IMR-90 (cell line): Measurements from ENCODE around the gene POU2F1. TPM values are rescaled to one million over a fixed set of nuclear protein-coding genes. Genes with fewer than 3 reads are reported as not detected.
A peak's percentile ranks its signal among the peaks of the same experiment; 100 is the strongest.

Experiments
- ATAC-seq: fragments of 200-7000 bp; cut with Tn5 transposase; 2 replicates; pipeline ENCODE4 v1.9.1; 2020; ENCODE audit warnings: low read depth, mild to moderate bottlenecking, moderate library complexity
- BruUV-seq: library from RNA; stranded (reverse); fragments of 400-500 nt; replicated peaks from 2 replicates; lab custom pipeline; 2021; lab: Mats Ljungman, UMichigan
- CTCF ChIA-PET: fragments of 300-600 bp; formaldehyde crosslinking; extraction: SDS; loops from one replicate; lab custom pipeline; 2021; ENCODE audit warnings: antibody characterized with exemption; lab: Yijun Ruan, JAX
- POLR2A ChIA-PET: fragments of 300-600 bp; sonication (Branson Sonifier 250); formaldehyde crosslinking; loops from one replicate; lab custom pipeline; 2022; ENCODE audit warnings: antibody characterized with exemption; ENCODE audit not compliant: unreplicated experiment; lab: Charles Lee
- DNase-seq: peaks from one replicate; pipeline ENCODE4 v3.0.0; 2013
- H2AFZ ChIP-seq: replicated peaks from 2 replicates; pipeline ENCODE3; 2013; ENCODE audit warnings: low read length, mild to moderate bottlenecking; ENCODE audit not compliant: poor library complexity
- H2AK5ac ChIP-seq: 2 replicates; pipeline ENCODE4 v1.6.1; 2013; ENCODE audit warnings: low read depth, low read length, inconsistent platforms
- H2AK9ac ChIP-seq: replicated peaks from 2 replicates; pipeline ENCODE3; 2013; ENCODE audit warnings: mild to moderate bottlenecking, low read depth, low read length, moderate library complexity; ENCODE audit not compliant: poor library complexity
- H2BK120ac ChIP-seq: 2 replicates; pipeline ENCODE4 v1.6.1; 2013; ENCODE audit warnings: low read depth, low read length, inconsistent platforms
- H2BK15ac ChIP-seq: 3 replicates; pipeline ENCODE4 v1.6.1; 2013; ENCODE audit warnings: low read depth, low read length, inconsistent platforms
- H2BK20ac ChIP-seq: 2 replicates; pipeline ENCODE4 v1.6.1; 2013; ENCODE audit warnings: low read depth, mild to moderate bottlenecking, inconsistent platforms, low read length, moderate library complexity
- H2BK5ac ChIP-seq: 2 replicates; pipeline ENCODE4 v1.6.1; 2013; ENCODE audit warnings: mild to moderate bottlenecking, low read depth, low read length, inconsistent platforms; ENCODE audit not compliant: poor library complexity, severe bottlenecking
- H3K14ac ChIP-seq: replicated peaks from 2 replicates; pipeline ENCODE4 v1.6.1; 2013; ENCODE audit warnings: low read depth, low read length, inconsistent platforms
- H3K18ac ChIP-seq: 2 replicates; pipeline ENCODE4 v1.6.1; 2013; ENCODE audit warnings: low read depth, low read length, control low read depth
- H3K23ac ChIP-seq: 2 replicates; pipeline ENCODE4 v1.6.1; 2013; ENCODE audit warnings: low read depth, low read length, inconsistent platforms
- H3K27ac ChIP-seq: 2 replicates; pipeline ENCODE4 v1.5.1; 2013; ENCODE audit warnings: mild to moderate bottlenecking, control low read depth, low read length; ENCODE audit not compliant: insufficient read depth
- H3K27me3 ChIP-seq: 2 replicates; pipeline ENCODE4 v1.6.1; 2013; ENCODE audit warnings: low read length; ENCODE audit not compliant: control insufficient read depth, insufficient read depth
- H3K36me3 ChIP-seq: 2 replicates; pipeline ENCODE4 v1.6.1; 2013; ENCODE audit warnings: low read length, mixed read lengths; ENCODE audit not compliant: control insufficient read depth, insufficient read depth
- H3K4ac ChIP-seq: 2 replicates; pipeline ENCODE4 v1.6.1; 2013; ENCODE audit warnings: low read depth, low read length, inconsistent platforms
- H3K4me1 ChIP-seq: 2 replicates; pipeline ENCODE4 v1.6.1; 2013; ENCODE audit warnings: low read length, mixed read lengths; ENCODE audit not compliant: control insufficient read depth, insufficient read depth
- H3K4me2 ChIP-seq: 2 replicates; pipeline ENCODE4 v1.6.1; 2013; ENCODE audit warnings: low read depth, mild to moderate bottlenecking, control low read depth, low read length, moderate library complexity
- H3K4me3 ChIP-seq: 2 replicates; pipeline ENCODE4 v1.5.1; 2013; ENCODE audit warnings: low read depth, mild to moderate bottlenecking, control low read depth, low read length, moderate library complexity; ENCODE audit not compliant: insufficient read depth
- H3K56ac ChIP-seq: 2 replicates; pipeline ENCODE4 v1.6.1; 2013; ENCODE audit warnings: low read length, inconsistent platforms; ENCODE audit not compliant: insufficient read depth; ENCODE audit errors: extremely low read depth
- H3K79me1 ChIP-seq, 2 experiments: 2 replicates each; pipeline ENCODE4 v1.6.1; 2013; ENCODE audit warnings: low read length in 2 of 2, inconsistent platforms in 1 of 2, low read depth in 1 of 2
- H3K9ac ChIP-seq: 2 replicates; pipeline ENCODE4 v1.6.1; 2013; ENCODE audit warnings: low read depth, low read length, control low read depth
- H3K9me1 ChIP-seq: 2 replicates; pipeline ENCODE4 v1.6.1; 2013; ENCODE audit warnings: low read length, inconsistent platforms; ENCODE audit not compliant: insufficient read depth
- H3K9me3 ChIP-seq: 2 replicates; pipeline ENCODE4 v1.6.1; 2013; ENCODE audit warnings: low read length; ENCODE audit not compliant: control insufficient read depth, insufficient read depth
- H4K20me1 ChIP-seq: 2 replicates; pipeline ENCODE4 v1.6.1; 2013; ENCODE audit warnings: low read length, inconsistent platforms; ENCODE audit not compliant: insufficient read depth
- H4K5ac ChIP-seq: 2 replicates; pipeline ENCODE4 v1.6.1; 2013; ENCODE audit warnings: mild to moderate bottlenecking, low read depth, low read length, control low read depth
- H4K8ac ChIP-seq, 2 experiments: 2 replicates each; pipeline ENCODE4 v1.6.1; 2013; ENCODE audit warnings: low read depth in 2 of 2, low read length in 2 of 2, control low read depth in 1 of 2, inconsistent platforms in 1 of 2
- H4K91ac ChIP-seq: 2 replicates; pipeline ENCODE4 v1.6.1; 2013; ENCODE audit warnings: low read depth, low read length, inconsistent platforms; ENCODE audit not compliant: insufficient read depth
- FOS ChIP-seq: fragments of 150-350 bp; IDR thresholded peaks from 2 replicates; pipeline ENCODE4 v1.6.1; 2016; ENCODE audit warnings: low read depth, low read length
- MXI1 ChIP-seq: IDR thresholded peaks from 2 replicates; pipeline ENCODE4 v1.6.1; 2012; ENCODE audit warnings: low read depth, mild to moderate bottlenecking, low read length, moderate library complexity, borderline replicate concordance
- WGBS, 2 experiments: methylation state at CpG; one replicate each; pipeline versions ENCODE4 v1.1.5 to v1.1.7; 2013; ENCODE audit warnings: missing lambda C conversion rate in 2 of 2; ENCODE audit not compliant: insufficient read length in 1 of 2; ENCODE audit errors: extremely low coverage in 2 of 2; 5-methylcytosine and 5-hydroxymethylcytosine counted together
- dilution Hi-C: fragments of 300-500 bp; cut with HindIII; formaldehyde crosslinking; loops from one replicate; pipeline ENCODE4 v1.14.3; 2018; ENCODE audit warnings: low sequenced_read_pairs; ENCODE audit not compliant: unreplicated experiment
- in situ Hi-C: fragments of 300-500 bp; cut with MboI; formaldehyde crosslinking; loops from 3 replicates; pipeline ENCODE4 v1.14.3; 2019; ENCODE audit warnings: low sequenced_read_pairs, inconsistent platforms, mixed read lengths
- intact Hi-C: fragments of 100-400 bp; cut with micrococcal nuclease; formaldehyde crosslinking; loops from 2 replicates; pipeline ENCODE4 v1.10.0; 2022
- polyA plus RNA-seq, 3 experiments: library from polyadenylated mRNA; depleted of rRNA; stranded (reverse); fragments of >200 nt; gene quantifications; 2 replicates each; pipeline ENCODE4 v1.2.3, GENCODE V29; 2012; ENCODE audit warnings: low replicate concordance in 1 of 3
- total RNA-seq: library from RNA; depleted of rRNA; stranded (reverse); fragments of >200 nt; gene quantifications from 2 replicates; pipeline ENCODE4 v1.2.3, GENCODE V29; 2012
- TF ChIP-seq, protein P1 (sequence below): conservative IDR thresholded peaks from 2 replicates; pipeline ENCODE4 v1.5.1; 2012; ENCODE audit warnings: mild to moderate bottlenecking, low read depth, low read length, improper control_type of control experiment

POU2F1 gene
- total and polyA plus RNA-seq, 2 of the 4 experiments (the other 2 are of a cell fraction): 1.2 to 3.4 TPM

- DNase-seq (no peak), ATAC-seq (peak; percentile 46; the same call in 1 of the 2 replicates)
- H2AK9ac ChIP-seq: no peak overlapping the region
- H2BK20ac ChIP-seq: no peak overlapping the region
- H3K9me3 ChIP-seq: no peaks in the 10 kb centered on the region
- H3K79me1 ChIP-seq: no peaks in the 10 kb centered on the region
- no peak overlapping the region for H2BK5ac ChIP-seq
- CTCF ChIA-PET: no interaction called here
- H3K18ac ChIP-seq: no peak overlapping the region
- H3K4me3 ChIP-seq: no peak overlapping the region
- H3K4ac ChIP-seq: no peak overlapping the region
- POLR2A ChIA-PET: interaction anchor here (0.7 kb wide), 1 partner anchor 16 kb away, joined by 21 read pairs; no protein-coding TSS in a partner anchor
- intact Hi-C loops (no loop called here), dilution Hi-C loops (no loop called here), in situ Hi-C loops (loop anchor here (10.0 kb wide), 1 partner anchor 64 kb away; no protein-coding TSS in a partner anchor)
- no peak overlapping the region for H3K23ac ChIP-seq
- no TSS peak for BruUV-seq
- H3K27ac ChIP-seq: no peak overlapping the region
- no peak overlapping the region for H2AFZ ChIP-seq
- no peak overlapping the region for H4K5ac ChIP-seq
- peaks cover 2% of the 10 kb centered on the region; the same call in 1 of the 2 replicates for H3K36me3 ChIP-seq
- H3K9me1 ChIP-seq: no peaks in the 10 kb centered on the region
- H3K14ac ChIP-seq: no peak overlapping the region
- H4K91ac ChIP-seq: no peak overlapping the region
- H4K20me1 ChIP-seq: no peaks in the 10 kb centered on the region
- TF ChIP-seq MXI1 (no peak), FOS (no peak)
- TF ChIP-seq, protein P1, sequence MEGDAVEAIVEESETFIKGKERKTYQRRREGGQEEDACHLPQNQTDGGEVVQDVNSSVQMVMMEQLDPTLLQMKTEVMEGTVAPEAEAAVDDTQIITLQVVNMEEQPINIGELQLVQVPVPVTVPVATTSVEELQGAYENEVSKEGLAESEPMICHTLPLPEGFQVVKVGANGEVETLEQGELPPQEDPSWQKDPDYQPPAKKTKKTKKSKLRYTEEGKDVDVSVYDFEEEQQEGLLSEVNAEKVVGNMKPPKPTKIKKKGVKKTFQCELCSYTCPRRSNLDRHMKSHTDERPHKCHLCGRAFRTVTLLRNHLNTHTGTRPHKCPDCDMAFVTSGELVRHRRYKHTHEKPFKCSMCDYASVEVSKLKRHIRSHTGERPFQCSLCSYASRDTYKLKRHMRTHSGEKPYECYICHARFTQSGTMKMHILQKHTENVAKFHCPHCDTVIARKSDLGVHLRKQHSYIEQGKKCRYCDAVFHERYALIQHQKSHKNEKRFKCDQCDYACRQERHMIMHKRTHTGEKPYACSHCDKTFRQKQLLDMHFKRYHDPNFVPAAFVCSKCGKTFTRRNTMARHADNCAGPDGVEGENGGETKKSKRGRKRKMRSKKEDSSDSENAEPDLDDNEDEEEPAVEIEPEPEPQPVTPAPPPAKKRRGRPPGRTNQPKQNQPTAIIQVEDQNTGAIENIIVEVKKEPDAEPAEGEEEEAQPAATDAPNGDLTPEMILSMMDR: no peak
- H2BK15ac ChIP-seq: no peak overlapping the region
- H3K4me2 ChIP-seq: no peak overlapping the region
- no peak overlapping the region for H3K56ac ChIP-seq
- H3K27me3 ChIP-seq: no peaks in the 10 kb centered on the region
- no CpG with 5 or more reads among the region's 3 CpGs for WGBS, 2 experiments
- H2AK5ac ChIP-seq: no peak overlapping the region
- H3K9ac ChIP-seq: no peak overlapping the region
- no peak overlapping the region for H2BK120ac ChIP-seq
- no peaks in the 10 kb centered on the region for H3K4me1 ChIP-seq
- H4K8ac ChIP-seq: no peak overlapping the region
Measured at GRCh38 chr1:167420510-167420909, 199.8 kb downstream of the POU2F1 start.
